ENCODE measurements around the gene OPCML.

OPCML gene

DNA sequence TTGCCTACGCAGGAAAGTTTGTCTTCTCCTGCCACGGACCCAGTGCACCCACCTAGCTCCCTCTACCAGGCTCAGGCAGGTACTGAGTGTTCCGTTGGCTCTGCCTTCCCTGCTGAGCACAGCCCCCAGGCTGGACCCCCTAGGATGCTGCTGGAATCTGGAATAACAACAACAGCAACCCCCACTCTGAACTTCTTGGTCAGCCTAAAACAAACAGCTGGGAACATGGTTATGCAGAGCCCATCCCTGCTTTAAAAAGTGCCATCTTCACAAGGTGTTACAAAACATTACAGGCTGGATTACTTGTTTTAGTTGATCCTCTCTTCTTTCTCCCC, 1.8 kb downstream of the OPCML start:
- Histone ChIP-seq H3K4me1 (ENCODE audit: insufficient read depth, low read length, severe bottlenecking) (no peaks in the 10 kb centered on the region), H4K20me1 (ENCODE audit: insufficient read depth, low read length) (no peaks in the 10 kb centered on the region), H3K4me3 (ENCODE audit: low read depth, low read length, poor library complexity, severe bottlenecking) (no peak overlapping the region), H3K36me3 (ENCODE audit: insufficient read depth, low read length) (no peaks in the 10 kb centered on the region), H3K9me3 (ENCODE audit: low read length) (no peaks in the 10 kb centered on the region), H3K9me2 (ENCODE audit: low read depth, low read length) (no peaks in the 10 kb centered on the region), H2AFZ (ENCODE audit: low read length) (no peak overlapping the region), H3K9ac (ENCODE audit: low read length) (no peak overlapping the region), H3K79me2 (ENCODE audit: insufficient read depth, low read length) (no peaks in the 10 kb centered on the region), H3K27ac (ENCODE audit: low read depth, low read length, poor library complexity, severe bottlenecking) (no peak overlapping the region), H3F3A (ENCODE audit: insufficient read depth, low read length) (no peaks in the 10 kb centered on the region), H3K27me3 (ENCODE audit: insufficient read depth, low read length) (no peaks in the 10 kb centered on the region), H3K4me2 (ENCODE audit: low read length) (no peak overlapping the region)
- TF ChIP-seq, protein P1, sequence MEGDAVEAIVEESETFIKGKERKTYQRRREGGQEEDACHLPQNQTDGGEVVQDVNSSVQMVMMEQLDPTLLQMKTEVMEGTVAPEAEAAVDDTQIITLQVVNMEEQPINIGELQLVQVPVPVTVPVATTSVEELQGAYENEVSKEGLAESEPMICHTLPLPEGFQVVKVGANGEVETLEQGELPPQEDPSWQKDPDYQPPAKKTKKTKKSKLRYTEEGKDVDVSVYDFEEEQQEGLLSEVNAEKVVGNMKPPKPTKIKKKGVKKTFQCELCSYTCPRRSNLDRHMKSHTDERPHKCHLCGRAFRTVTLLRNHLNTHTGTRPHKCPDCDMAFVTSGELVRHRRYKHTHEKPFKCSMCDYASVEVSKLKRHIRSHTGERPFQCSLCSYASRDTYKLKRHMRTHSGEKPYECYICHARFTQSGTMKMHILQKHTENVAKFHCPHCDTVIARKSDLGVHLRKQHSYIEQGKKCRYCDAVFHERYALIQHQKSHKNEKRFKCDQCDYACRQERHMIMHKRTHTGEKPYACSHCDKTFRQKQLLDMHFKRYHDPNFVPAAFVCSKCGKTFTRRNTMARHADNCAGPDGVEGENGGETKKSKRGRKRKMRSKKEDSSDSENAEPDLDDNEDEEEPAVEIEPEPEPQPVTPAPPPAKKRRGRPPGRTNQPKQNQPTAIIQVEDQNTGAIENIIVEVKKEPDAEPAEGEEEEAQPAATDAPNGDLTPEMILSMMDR (IDR thresholded peaks at IDR 0.05; ENCODE audit: low read length), result no peak
- no peak for TF ChIP-seq EZH2 (IDR thresholded peaks at IDR 0.05; ENCODE audit: borderline replicate concordance, low read length)

GRCh38 chr11:133529807-133530500, 2.3 kb downstream of the OPCML start:
- H3K36me3 ChIP-seq (ENCODE audit: insufficient read depth, low read length), result no peaks in the 10 kb centered on the region
- no peak overlapping the region for H2AFZ ChIP-seq (ENCODE audit: low read length)
- no peak overlapping the region for H3K4me3 ChIP-seq (ENCODE audit: low read depth, low read length, poor library complexity, severe bottlenecking)
- no peak overlapping the region for H3K4me2 ChIP-seq (ENCODE audit: low read length)
- no peaks in the 10 kb centered on the region for H3K9me3 ChIP-seq (ENCODE audit: low read length)
- H3K9ac ChIP-seq (ENCODE audit: low read length), result no peak overlapping the region
- no peaks in the 10 kb centered on the region for H3K4me1 ChIP-seq (ENCODE audit: insufficient read depth, low read length, severe bottlenecking)
- TF ChIP-seq, protein P1 (IDR thresholded peaks at IDR 0.05; ENCODE audit: low read length), result no peak
- TF ChIP-seq EZH2 (IDR thresholded peaks at IDR 0.05; ENCODE audit: borderline replicate concordance, low read length), result no peak
- H3K9me2 ChIP-seq (ENCODE audit: low read depth, low read length), result no peaks in the 10 kb centered on the region
- no peaks in the 10 kb centered on the region for H3K79me2 ChIP-seq (ENCODE audit: insufficient read depth, low read length)
- no peaks in the 10 kb centered on the region for H3K27me3 ChIP-seq (ENCODE audit: insufficient read depth, low read length)
- no peaks in the 10 kb centered on the region for H3F3A ChIP-seq (ENCODE audit: insufficient read depth, low read length)
- H4K20me1 ChIP-seq (ENCODE audit: insufficient read depth, low read length), result no peaks in the 10 kb centered on the region
- H3K27ac ChIP-seq (ENCODE audit: low read depth, low read length, poor library complexity, severe bottlenecking), result no peak overlapping the region

DNA sequence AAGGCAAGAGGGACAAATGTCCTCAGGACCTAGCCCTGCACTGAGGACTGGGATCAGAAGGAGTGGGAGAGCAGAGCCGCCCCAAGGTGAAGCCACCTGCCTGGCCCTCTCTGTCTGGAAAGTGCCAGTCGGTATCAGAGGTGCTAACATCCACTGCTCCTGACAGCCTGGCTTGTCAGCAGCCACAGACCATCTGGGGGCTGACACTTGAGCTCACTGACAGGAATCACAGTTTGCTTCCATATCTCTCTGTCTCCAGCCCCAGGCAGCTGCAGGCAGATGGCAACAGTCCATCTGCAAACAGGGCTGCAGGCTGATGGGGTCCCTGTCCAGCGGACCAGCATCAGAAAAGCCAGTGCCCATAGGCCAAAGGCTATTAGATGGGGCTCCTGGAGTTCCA, 5.5 kb downstream of the OPCML start:
- H3F3A ChIP-seq (ENCODE audit: insufficient read depth, low read length), result no peaks in the 10 kb centered on the region
- H3K9me3 ChIP-seq (ENCODE audit: low read length), result no peaks in the 10 kb centered on the region
- H3K9me2 ChIP-seq (ENCODE audit: low read depth, low read length), result no peaks in the 10 kb centered on the region
- H3K9ac ChIP-seq (ENCODE audit: low read length), result no peak overlapping the region
- H4K20me1 ChIP-seq (ENCODE audit: insufficient read depth, low read length), result no peaks in the 10 kb centered on the region
- no peaks in the 10 kb centered on the region for H3K79me2 ChIP-seq (ENCODE audit: insufficient read depth, low read length)
- TF ChIP-seq, protein P1 (IDR thresholded peaks at IDR 0.05; ENCODE audit: low read length), result no peak
- TF ChIP-seq EZH2 (IDR thresholded peaks at IDR 0.05; ENCODE audit: borderline replicate concordance, low read length), result no peak
- H3K4me3 ChIP-seq (ENCODE audit: low read depth, low read length, poor library complexity, severe bottlenecking), result no peak overlapping the region
- H3K36me3 ChIP-seq (ENCODE audit: insufficient read depth, low read length), result no peaks in the 10 kb centered on the region
- H3K4me1 ChIP-seq (ENCODE audit: insufficient read depth, low read length, severe bottlenecking), result no peaks in the 10 kb centered on the region
- no peak overlapping the region for H3K27ac ChIP-seq (ENCODE audit: low read depth, low read length, poor library complexity, severe bottlenecking)
- no peaks in the 10 kb centered on the region for H3K27me3 ChIP-seq (ENCODE audit: insufficient read depth, low read length)
- H2AFZ ChIP-seq (ENCODE audit: low read length), result no peak overlapping the region
- H3K4me2 ChIP-seq (ENCODE audit: low read length), result no peak overlapping the region

All from OCI-LY1 (cell line).